SIG-M5 treated with dmso at 0.1 percent for 504 hours (cell line): Measurements from ENCODE around the gene HOXD8.

Experiments
- DNase-seq: peaks from one replicate; lab custom pipeline; 2025; ENCODE audit not compliant: unreplicated experiment; lab: John Stamatoyannopoulos, UW

Gene HOXD8

DNA sequence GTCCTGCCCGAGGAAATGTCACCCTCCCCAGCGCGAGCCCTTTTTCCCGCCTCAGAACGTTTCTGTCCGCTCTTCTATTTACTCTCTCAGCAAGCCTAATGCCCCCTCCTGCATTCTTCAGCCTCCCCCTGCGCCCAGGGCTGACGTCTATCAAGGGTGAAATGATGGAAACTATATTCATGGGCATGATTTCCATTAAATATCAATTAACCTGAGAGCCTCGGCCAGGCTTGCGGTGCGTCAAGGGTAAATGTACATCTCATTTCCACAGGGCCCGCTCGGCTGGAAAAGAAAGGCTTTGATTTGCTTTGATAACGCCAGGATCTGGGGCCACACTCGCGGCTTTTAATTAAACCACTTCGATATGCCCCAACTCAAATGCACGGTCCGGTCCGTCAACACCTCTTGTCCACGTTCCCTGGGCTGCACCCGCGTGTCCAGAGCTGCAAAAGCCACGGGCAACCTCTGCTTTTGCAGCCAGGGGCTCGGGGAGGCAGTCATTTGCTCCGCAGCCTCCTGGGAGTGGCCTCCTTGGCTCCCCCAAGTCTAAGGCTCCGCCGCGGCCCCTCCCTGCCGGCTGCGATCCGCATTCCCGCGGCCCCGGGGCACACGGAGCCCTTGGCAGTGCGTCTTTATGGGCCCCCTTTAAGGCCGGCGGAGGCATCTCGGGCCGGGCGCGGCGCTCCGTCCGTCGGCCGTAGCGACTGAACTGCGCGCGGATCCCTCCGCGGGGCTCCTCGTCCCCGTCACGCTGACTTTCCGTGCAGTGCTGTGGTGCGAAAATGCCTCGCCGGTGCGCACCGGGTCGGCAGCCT, at the start of gene HOXD8:
Gene HOXD8, plus strand, starts transcription at position 724 of the 815 bp plus-strand sequence. CDS start 662 bp downstream, outside the sequence.
- no peak for DNase-seq

DNA sequence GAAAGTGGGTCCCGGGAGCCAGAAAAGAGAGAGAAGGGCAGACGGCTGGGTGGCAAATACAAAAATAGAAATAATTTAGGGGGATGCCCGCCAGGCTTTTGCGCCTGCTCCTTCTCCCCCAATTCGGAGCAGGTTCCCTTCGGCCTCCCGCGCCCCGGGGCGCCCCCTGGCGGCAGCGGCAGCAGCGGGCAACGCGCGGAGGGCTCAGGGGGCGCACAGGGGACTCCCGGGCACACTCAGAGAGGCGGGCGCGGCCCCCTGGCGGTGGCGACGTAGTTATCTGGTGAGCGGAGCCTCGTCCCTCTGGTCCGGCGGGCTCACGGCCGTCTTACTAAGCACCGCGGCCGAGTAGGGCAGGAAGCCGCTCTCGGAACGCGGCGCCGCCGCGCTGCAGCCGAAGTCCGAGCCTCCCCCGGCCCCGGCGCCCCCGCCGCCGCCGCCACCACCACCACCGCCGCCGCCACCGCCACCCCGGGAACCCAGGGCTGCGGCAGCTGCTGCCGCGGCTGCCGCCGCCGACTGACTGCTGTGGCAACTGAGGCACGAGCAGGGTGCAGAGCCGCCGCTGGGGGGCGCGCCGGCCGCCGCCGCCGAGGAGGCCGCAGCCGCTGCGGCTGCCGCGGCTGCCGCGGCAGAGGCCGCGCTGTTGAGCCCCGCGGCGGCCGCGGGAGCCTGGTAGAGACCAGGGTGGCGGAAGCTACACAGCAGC, 49.5 kb upstream of the HOXD8 start:
- peak; percentile 84 for DNase-seq

DNA sequence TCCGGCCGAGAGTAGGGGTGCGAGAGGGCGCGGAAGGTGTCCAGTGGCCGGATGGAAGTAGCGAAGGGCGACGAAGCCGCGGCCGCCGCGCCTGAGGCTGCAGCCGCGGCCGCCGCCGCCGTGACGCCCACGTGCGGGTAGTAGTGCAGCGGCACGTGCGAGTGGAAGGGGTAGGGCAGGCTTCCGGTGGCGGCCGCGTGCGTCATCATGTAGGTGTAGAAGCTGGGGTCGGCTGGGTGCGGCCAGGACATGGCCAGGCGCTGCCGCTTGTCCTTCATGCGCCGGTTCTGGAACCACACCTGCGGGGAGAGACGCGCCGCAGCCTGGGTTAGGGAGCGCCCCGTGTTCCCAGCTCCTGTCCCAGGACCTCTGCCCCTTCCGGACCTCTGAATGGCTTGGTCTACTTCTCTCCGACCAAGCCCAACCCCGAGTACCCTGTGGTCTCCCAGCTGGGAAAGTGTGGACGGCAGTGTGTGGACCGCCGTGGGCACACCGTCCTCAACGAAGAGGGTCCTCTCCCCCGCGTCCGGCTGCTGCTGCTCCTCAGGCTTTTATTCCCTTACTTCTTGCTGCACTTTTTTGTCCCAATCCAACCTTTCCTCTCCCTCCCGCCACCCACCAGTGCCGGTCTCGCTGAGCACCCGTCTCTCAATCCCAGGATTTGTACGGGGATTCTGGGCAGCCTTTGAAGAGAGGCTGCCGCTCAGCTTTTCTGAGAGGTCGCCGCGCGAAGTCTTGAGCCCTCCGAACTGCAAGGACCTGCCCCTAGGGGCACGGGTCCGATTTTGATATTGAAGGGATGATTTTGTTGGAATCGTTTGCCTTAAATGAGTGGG, 48.7 kb upstream of the HOXD8 start:
- peak; percentile 27 for DNase-seq

DNA sequence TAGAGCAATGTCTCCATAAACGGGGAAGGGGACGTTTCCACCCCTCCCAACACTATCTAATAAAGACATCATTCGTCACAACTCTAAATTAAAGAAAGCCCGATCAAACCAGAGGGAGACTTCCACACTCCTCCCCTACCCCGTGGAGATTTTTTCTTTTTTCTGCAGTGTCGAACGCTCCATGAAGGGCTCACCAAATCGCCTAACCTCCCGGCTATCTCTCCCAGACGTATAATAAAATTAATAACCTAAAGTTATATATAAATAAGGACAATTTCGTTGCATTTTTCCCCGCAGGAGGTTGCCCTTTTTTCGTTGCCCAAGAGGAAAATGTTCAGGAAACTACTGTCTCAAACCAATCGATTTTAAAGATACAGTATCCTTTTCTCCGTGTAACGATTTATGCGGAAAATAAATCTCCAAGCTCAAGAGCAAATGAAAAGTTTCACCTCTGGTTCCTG, 48.1 kb upstream of the HOXD8 start:
- no peak for DNase-seq

DNA sequence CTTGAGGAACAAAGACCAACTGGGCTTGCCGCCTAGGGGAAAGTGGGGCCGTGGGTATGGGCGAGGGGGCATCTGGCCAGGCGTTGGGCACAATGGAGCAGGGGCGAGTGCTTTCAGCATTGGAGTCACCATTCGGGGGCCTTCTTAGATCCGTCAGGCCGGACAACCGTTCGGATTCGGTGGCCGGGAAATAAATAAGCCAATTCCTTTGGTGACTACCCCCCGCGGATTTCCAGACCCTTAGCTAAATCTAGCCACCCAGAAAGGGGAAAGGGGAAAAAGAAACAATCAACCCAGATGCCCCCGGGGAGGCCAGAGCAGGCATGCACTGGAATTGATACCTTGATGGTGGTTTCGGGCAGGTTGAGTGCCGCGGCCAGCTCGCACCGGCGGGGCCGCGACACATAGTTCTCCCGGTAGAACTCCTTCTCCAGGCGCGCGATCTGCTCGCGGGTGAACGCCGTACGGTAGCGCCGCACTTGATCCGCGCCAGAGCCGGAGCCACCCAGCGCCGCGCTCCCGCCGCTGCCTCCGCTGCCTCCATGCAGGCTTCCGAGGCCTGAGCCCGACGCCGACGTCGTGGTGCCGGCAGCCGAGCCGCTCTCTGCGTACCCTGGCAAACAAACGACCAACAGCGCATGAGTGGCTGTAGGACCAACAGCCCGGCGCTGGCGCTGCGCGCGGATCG, 47.5 kb upstream of the HOXD8 start:
- DNase-seq, result no peak

- no peak for DNase-seq
Measured at GRCh38 chr2:176082525-176082823, 47.0 kb upstream of the HOXD8 start.

DNA sequence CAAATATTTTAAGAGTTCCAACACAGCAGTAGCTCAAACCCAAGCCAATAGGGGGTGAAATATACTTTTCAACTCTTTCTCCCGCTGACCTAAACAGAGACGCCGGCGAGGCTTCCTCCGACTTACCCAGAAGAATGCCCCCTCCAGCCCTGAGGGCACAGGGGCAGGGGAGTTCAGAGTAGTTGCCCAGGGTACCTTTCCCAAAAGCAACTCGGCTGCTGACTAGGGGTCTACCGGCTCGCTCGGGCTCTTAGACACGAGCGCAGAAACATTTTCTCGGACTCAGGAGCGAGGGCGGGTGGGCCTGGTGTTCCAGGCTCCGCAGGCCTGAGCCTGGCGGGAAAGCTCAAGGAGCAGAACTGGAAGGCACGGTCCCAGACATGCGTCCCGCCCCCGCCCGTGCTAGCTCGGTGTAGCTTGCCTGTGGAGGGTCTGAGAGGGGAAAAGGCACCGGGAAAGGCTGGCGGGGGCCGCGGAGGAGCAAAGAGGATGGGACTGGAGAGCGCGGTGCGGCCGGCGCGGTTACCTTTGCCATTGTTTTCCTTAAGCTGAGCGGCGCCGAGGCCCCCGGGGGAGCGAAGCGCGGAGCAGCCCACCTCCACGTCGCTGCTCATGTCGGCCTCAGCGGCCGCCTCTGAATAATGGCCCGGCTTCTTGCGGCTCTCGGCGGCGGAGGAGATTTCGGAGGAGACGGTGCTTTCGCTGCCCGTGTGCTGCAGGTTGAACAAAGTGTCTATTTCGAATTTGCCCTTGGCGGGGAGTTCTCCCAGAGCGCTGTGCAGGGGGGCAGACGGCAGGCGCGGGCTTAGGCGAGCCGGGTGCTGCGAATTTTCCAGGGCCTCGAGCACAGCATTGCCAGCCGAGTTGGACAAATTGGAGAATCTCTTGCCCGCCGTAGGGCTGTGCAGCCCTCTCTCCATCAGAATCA, 46.4 kb upstream of the HOXD8 start:
- no peak for DNase-seq

GRCh38 chr2:176083796-176084261, 45.7 kb upstream of the HOXD8 start, which contains the start of gene EVX2:
Gene EVX2, minus strand, starts transcription at chr2:176083962. Its CDS starts 186 bp downstream, at chr2:176083776.
- no peak for DNase-seq

DNA sequence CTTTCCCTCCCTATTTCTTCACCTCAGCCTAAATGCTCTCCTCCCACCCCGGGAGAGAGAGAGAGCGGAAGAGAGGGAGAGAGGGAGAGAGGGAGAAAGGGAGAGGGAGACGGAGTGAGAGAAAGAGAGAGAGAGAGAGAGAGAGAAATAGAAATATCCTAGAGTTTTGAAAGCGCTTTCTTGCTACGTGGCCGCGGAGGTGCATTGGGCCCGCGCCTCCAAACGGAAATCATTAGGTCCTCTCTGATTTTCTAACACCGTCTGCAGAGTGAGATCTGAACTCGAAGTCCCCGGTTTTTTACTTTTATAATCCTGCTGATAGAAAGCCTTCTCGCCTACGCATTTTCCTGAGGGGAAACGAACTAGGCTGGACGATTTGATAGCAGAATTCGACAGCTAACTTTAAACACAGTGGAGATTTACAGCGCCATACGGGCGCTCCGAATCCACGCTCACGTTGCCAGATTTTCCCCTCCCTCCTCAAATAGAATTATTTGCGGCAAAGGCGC, 44.8 kb upstream of the HOXD8 start:
- no peak for DNase-seq

DNA sequence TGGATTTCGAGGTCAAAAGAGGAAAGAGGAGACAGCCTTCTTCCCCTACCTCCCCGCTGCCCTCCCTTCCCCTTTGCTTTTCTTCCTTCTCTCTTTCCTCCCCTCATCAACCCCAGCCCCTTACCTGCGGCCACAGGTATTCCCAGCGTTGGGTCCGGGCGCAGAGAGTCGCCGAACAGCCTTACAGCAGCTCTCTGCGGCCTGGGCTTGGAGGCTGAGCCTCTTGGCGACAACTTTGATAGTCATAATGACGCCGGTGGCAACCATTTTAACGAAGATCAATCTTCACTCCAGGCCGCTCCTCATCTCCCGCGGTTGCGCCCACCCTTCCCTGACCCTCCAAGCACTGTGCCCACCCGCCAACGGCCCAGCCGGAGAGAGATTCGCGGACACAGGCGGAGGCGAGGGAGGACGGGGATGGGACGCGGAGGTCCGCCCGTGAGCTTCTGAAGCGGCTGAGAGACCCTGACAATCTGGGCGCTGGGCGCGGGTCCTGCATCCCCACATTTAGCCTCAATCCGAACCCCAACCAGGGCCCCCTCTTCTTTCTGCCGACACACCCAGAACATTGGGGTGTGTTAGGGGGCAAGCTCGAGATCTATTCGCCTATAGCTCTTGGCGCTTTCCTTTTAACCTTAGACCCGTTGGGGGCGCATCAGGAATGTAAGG, 44.3 kb upstream of the HOXD8 start:
- DNase-seq, result no peak

DNA sequence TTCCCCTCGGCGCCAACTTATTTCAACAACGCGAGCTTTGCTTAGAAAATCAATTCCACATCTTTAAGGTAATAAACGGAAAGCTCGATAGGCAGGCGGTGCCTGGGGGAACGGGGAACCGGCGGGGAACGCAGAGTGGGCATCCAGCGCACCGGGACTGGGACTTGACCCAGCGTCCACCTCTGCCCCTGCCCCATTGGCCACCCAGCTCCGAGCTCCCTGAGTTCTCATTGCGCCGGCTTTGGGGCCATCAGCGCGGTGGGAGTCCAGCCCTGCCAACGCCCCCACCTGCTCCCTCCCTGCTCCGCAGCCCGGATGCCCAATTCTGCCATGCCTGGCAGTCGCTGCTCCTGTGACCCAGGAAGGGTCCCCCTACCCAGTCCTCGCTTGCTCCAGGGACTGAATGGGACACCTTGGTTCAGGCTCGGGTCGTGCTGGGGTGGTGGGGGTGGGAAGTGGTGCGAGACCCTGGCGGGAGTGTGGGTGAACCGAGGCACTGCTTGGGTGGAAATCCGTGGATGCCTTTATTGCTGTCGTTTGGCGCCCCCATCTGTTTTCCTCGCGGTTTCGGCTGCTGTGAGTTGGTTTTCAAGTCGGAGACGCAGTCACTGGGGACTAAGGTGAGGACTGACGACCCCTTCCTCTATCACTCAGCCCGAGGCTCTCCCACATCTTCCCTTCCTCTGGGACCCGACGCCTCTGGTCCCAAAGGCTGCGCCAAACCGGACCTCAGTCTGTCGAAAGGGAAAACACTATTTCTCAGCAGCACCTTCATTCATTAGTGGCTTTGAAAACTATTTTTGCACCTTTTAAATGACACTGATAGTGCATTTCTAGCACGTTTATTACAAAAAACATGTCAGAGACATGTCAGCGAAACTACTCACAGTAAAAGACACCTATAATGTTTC, 43.4 kb upstream of the HOXD8 start:
- peak; percentile 66 for DNase-seq

DNA sequence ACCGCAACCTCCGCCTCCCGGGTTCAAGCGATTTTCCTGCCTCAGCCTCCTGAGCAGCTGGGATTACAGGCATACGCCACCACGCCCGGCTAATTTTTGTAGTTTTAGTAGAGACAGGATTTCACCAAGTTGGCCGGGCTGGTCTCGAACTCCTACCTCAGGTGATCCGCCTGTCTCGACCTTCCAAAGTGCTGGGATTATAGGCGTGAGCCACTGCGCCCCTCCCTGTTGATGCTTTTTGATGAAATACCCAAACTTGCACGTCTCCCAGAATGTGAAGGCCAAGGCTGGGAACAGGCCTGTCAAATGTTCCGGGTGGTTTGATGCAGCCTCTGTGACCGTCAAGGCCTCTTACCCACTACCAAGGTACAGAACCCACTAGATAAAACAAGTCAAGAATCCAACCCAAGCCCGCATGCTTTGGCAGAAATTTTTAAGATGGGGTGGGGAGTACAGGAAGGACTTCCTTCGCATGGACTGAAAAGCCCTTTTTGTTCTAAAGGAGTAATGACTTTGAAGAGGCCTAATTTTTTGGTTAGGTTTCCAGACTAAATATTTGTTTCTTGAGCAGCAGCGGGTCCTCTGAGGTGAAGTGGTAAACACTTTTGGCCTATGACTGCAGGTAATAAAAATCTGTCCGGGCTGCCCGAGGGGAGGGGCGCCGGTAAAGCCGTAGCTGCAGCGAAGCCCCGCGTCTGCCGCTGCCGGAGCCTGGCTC, 42.0 kb upstream of the HOXD8 start:
- DNase-seq, result no peak

GRCh38 chr2:176088048-176088936, 41.2 kb upstream of the HOXD8 start:
- DNase-seq, result peak; percentile 48

GRCh38 chr2:176088937-176089842, 40.3 kb upstream of the HOXD8 start:
- no peak for DNase-seq

GRCh38 chr2:176089843-176090395, 39.6 kb upstream of the HOXD8 start:
- no peak for DNase-seq
